Muscle of arm (tissue), 12 donors: ENCODE data around the gene MMP28. TPM values are rescaled to one million over a fixed set of nuclear protein-coding genes. Genes with fewer than 3 reads are reported as not detected.
A peak's percentile ranks its signal among the peaks of the same experiment; 100 is the strongest.

ENCODE experiments used
- DNase-seq: peaks from one replicate; pipeline ENCODE4 v3.0.0-alpha.2; 2013
- polyA plus RNA-seq, 12 donors: library from polyadenylated mRNA; unstranded; fragments of 120-200 nt; gene quantifications; one replicate each; pipeline ENCODE4 v1.2.1, GENCODE V29; 2013; ENCODE audit not compliant: insufficient read length in 12 of 12

Gene MMP28
- polyA plus RNA-seq, 12 donors: 2.2 to 14.3 (median 3.7) TPM; not detected in 1

DNA sequence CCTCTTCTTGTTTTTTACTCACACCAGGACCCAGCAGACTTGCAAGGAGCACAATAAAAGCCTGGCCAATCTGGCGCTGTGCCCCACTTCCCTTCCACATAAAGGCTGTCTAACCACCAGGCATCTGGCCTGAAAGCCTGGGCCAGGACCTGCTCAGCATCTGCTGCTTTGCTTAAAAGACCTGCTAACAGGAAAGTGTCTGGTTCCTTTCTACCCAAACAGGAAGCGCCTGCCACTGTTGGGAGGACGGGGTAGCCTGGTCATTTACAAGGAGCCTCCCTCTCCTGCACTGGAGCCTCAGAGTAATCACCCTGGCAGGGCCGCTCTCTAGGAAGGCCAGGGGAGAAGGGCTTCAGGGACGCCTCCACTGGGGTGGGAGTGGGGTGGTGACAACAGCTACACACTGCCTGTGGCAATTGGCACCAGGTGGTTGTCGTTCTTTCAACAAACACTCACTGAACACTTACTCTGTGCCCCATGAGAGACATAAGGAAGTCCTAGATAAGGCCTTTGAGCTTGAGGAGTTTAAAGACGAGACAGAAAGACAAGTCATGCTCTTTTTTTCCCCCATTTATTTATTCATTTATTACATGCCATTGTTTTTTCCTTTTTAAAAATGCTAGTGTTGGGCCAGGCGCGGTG lies 6.3 kb upstream of the MMP28 start:
- DNase-seq: peak; percentile 53

DNA sequence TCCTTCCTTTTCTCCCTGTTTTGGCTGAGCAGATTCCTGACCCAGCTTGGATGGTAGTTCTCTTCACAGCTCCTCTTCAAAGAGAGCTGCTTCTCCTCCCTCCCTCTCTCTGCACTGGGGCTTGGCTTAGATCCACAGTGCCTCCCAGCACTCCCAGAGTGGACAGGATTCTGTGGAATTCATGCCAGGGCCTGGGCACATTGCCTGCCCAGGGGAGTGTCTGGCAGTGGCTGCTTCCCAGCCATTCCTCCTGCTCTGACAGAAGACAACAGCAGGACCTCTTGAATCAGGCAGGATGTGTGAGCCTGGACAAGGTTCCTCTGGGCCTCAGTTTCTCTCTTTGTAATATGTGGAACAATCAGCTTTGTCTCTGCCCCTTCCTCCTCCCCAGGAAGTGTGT lies 4.5 kb upstream of the MMP28 start:
- DNase-seq: peak; percentile 56

DNA sequence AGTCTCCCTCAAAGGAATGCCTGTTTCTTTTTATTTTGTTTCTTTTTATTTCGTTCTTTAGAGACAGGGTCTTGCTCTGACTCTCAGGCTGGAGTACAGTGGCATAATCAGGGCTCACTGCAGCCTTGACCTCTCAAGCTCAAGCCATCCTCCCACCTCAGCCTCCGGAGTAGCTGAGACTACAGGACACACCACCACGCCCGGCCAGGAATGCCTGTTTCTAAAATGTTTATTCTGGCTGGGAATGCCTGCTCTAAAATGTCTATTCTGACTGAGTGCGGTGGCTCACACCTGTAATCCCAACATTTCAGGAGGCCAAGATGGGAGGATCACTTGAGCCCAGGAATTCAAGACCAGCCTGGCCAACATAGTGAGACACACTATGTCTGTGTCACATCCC lies 2.5 kb upstream of the MMP28 start:
- no peak for DNase-seq

DNA sequence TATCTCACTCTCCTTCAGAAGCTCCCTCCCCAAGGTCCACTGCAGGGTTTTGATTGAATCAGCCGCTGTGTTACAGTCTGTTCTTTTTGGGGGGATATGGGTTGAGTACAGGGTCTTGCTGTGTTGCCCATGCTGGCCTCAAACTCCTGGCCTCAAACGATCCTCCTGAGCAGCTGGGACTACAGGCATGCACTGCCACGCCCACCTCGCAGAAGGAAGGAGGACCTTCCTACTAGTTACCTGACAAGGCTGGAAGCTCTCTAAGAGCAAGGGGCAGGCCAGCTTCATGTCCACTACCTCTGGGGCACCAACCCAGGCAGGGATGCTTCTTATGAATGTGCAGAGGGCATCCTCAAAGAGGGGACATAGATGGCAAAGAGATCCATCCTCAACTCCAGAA lies 1.9 kb upstream of the MMP28 start:
- no peak for DNase-seq

DNA sequence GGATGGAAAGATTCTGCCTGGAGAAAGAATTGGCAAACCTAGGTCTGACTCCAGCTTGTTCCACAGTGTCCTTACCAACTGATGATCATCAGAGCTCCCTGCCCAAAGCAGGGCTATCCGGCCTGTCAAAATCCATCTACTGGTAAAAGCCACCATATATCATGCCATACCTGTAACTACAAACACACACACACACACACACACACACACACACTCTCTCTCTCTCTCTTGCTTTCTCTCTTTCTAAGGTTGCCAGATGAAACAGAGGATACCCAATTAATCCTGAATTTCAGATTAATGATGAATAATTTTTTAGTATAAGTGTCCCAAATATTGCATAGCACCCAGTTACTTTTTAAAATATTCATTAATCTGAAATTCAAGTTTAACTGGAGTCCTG lies 1.5 kb upstream of the MMP28 start:
- DNase-seq: no peak

DNA sequence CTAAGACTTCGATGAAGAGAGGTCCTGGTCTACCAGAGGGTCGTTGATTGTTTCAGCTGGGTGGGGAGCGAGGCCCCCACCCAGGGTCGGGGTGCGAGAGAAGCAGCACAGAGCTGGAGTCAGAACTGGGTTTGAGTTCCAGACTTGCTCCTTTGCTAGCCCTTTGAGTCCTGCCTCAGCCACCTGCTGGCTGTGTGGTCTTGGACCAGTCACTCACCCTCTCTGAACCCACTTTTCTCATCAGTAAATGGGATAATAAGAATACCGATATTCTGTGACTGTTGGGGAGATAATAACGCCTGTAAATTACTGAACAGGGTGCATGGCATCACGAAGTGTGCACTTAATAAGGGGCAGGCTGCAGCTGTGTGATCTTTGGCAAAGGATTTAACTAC lies 427 bp upstream of the MMP28 start:
- no peak for DNase-seq

DNA sequence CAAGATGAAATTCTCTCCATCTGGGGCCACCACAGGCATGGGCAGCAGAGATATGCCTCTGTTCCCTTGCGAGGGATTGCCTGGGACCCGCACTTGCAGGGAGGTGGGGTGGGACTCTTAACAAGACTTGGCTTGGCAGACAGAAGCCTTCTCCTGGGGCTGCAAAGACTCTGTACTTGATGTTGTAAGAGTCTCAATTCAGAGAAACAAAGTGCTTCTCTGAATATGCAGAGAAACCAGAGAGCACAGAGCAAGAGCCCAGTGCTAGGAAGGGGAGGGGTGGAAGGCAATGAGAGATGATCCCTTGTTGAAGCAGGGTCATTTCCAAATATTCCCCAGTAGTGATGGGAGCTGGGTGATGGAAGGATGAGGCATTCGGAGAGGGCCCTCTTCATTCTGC lies 2.2 kb downstream of the MMP28 start:
- DNase-seq: no peak

DNA sequence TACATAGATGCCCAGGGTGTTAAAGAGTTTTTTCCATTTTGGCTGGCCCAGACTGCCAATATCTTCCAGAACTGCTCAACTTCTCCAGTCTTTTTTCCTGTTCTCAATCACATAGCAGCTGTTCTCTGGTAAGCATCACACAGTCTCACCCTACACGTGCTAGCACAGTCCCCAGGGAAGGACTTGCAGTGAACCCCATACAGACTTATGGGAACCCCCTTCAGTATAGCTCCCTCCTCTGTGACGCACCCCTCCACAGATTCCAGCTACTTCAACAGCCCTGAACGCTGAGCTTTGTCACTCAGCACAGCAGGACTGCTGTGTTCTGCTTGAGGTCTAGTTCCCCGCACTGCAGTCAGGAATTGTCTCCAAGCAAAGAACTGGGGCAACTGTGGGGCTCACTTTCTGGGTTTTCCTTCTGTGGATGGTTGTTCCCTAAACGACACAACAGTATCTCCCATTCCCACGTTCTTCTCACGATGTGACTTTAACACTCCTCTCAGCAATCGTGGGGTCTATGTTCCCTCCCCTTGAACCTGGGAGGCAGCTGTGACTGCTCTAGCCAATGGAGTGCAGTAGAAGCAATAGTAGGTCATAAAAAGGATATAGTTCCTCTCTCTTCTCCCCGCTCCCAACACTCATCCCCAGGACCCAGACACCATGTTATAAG lies 3.6 kb downstream of the MMP28 start:
- no peak for DNase-seq

DNA sequence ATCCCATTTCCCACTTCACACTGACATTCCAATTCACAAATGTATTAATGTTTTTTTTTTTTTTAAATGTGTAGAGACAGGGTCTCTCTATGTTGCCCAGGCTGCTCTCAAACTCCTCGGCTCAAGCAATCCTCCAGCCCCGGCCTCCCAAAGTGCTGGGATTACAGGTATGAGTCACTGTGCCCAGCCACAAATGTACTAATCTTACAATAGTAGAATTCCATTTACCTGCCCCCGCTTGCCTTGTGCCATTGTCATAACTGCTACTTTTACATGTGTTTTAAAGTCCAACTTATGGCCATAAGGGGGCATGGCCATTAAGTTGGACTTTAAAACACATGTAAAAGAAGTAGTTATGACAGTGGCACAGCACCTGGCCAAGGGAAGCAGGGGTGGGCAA lies 4.6 kb downstream of the MMP28 start:
- no peak for DNase-seq

DNA sequence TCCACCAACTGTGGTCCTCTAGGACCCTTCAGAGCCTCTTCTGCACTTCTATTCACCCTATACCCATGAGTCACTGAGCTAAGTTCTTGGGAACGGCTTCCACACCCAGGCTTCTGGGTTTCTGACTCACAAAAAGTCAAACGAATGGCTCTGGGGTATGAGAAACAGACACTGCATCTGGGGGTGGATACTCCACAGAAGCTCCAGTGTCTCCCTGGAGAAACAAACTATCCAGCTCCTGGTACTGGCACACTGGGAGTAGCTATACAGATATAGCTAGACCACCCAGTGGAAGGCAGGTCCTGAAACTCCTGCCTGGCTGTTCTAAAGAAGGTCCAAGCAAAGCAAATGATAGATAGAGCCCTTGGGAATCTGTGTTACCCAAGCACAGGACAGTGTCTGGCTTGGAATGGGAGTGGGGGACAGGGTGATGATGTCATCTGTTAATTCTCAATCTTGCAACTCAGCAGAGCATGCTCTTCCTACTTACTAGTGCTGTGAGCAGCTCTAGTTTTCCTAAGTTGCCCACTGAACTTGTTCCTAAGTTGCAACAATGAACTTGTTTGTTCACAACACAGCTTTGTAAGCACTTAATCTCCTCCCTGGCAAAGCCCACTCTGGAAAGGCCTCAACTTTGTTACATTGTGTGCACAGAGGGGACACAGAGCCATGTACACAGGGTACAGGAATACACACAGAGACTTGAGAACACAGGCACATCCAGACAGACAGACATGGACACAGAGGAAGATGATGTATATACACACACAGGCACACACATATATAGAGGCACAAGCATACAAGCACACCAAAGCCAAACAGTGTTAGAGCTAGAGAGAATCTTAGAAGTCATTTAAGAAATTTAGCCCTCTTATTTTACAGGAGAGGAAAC lies 6.7 kb downstream of the MMP28 start:
- DNase-seq: no peak

DNA sequence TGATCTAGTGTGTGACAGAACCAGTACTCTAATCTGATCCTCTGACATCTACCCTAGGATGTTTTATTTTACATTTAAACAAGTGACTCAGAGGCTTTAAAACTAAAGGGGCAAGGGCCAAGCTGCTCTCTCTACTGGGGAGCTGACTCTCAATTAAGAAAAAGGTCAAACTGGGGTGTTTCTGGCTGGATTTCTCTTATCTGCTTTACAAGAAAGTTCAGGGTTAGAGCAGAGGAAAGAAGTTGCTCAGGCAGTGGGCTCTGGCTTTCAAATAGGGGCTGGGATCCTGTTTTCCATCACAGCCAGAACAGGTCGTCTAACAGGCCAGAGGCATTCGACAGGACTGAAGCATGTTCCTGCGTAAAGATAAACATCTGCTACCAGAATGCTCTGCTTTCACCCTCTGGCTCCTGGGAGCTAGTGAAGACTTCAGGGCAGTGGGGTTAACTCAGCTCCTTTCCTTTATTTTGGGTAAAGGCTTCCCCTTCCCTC lies 8.5 kb downstream of the MMP28 start:
- DNase-seq: no peak

DNA sequence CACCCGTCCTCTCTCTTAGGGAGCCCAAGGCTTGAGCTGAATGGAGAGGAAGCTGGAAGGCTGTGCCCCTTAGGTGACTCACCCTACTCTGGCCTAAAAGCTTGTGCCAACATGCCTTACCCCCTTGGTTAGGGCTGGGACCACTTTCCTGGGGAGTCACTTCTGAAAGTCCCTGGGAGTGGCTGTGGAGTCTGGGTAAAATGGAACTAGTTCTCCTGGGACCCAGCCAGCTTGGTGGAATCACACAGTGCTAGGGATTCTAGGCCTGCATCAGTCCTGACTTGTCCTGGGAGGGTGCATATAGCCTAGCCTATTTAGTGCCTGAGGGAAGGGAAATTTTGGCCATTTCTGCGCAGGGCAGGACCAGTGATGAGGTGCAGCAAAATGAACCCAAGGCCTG lies 10.5 kb downstream of the MMP28 start:
- DNase-seq: no peak

DNA sequence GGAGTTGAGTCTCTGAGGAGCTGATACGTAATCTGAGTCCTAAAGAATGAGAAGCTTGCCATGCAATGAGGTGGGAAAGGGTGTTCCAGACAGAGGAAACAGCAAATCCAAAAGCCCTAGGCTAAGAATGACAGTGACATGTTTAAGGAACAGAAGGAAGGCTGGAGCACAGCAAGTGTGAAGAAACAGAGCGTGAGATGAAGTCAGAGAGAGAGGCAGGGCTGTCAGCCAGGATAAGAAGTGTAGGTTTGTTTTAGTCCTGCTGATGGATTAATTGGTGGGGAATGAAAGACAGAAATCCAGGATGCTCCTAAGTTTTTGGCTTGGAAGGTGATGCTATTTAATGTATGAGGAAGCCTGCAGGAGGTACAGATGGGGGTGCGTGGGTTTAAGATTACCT lies 14.5 kb downstream of the MMP28 start:
- no peak for DNase-seq

DNA sequence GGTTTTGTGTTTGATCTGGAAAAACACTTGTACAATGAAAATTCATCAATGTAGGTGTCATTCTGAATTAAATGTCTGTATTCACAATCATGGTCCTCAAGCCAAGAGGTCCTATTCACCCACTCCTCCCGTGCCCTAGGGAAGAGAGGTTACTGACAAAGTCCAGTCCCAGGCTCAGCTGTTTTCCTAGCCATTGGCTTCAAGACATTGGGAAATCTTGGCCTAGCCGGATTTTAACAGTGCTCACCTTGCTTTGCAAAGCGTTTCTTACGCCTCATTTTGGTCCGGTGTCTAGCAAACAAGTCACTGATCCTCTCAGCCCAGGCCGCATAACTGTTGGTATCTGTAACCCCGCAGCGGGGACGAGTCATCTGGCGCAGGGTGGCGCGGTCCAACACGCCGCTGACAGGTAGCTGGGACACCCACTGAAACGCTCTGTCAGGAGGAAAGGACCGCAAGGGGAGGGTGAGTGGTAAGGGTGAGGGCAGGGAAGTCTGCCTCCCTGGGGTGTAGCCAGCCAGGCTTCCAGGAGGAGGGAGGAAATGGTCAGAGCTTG lies 16.7 kb downstream of the MMP28 start:
- DNase-seq: no peak

DNA sequence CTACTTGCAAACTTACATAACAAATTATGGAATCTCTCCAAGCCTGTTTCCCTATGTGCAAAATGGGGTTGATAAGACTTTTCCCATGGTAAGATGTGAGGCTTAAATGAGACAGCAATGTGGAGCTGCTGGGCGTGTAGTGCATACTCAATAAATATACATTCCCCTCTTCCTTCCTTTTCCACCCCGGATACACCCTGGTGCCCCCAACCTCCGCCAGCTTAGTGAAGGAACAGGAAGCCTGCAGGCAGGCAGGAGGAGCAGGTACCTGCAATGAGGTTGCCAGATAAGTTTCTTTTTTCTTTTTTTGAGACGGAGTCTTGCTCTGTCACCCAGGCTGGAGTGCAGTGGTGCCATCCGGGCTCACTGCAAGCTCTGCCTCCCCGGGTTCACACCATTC lies 19.9 kb downstream of the MMP28 start:
- no peak for DNase-seq

DNA sequence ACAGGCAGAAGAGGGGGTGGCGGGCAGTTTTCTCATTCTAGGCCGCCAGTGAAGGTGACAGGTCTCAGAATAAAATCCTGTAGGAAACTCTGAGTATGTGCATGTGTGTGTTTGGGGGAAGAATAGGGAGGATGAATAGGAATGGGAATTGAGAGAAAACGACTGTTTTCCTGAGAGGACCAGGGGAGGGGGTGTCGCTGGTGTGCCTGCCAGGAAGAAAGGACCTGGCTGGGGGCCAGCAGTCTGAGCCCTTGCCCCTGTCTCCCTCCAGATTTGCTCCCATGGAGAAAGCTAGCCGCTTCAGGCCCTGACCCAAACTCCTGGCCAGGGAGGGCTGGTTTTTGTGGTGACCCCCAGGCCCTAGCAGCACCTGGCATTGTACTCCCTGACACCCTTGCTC lies 20.4 kb downstream of the MMP28 start:
- no peak for DNase-seq

DNA sequence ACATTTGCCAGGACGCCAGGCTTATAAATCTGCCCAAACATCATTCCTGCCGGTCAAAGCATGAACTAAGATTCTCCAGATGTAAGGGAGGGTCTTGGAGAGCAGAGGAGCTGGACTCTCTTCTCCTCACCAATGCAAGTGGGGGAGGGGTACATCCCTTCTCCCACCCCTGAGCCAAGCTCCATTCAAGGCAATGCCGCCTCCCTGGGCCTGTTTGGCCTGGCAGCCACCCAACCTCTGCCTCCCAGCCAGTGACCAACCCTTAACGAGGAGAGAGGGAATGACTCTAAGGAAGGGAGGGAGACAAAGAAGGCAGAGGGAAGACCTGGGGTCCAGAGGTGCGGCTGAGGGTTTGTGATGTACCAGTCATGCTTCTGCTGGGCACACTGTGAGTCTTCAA lies 20.9 kb downstream of the MMP28 start:
- no peak for DNase-seq

DNA sequence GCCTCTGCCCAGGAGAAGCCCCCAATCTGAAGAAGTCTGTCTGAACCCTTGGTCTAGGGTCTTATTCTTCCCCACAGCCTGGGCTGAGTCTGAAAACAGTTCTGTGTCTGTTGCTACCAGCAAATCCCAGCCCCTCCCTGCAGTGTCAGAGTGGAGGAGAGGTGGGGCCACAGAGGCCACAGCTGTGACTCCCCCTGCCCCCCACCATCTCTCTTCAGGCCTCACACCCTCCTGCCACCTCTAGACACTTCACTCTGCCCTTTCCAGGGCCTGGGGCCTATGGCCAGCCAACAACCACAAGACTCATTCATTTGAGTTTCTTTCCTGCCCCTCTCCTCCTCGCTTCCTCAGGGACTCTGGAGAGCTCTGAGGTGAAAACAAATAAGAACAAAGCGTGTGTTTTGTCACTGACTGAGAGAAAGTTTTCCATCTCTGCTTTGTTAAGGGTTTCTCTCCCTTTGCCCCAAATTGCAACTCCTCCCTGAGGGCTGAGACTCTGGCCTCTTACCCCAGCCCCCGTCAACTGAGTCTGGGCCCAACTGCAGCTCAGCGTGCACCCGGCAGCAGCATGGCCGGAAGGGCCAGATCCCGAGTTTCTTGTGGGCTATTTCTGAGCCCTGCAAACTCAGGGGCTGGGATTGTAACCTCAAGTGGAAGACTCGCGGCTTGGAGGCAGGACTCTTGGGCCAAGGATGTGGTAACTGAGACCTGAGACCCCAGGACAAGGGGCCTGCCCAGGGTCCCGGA lies 21.6 kb downstream of the MMP28 start:
- no peak for DNase-seq

DNA sequence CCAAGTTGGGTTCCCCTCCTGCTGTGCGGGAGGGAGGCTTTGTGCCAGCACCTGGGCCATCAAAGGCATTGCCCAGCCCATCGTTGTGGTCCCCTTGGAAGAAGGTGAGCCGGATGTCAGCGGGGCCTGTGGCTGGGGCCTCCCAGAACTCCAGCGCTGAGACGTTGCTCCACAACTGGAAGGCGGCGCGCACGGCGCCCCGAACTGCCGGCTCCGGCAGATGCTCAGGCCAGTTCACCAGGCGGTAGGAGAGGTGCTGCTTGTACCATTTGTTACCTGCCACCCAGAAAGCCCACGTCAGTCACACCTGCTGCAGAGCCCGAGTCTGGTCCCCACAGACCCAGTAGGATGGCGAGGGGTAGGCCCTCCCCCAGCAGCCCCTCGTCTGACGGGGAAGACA lies 22.3 kb downstream of the MMP28 start:
- no peak for DNase-seq

DNA sequence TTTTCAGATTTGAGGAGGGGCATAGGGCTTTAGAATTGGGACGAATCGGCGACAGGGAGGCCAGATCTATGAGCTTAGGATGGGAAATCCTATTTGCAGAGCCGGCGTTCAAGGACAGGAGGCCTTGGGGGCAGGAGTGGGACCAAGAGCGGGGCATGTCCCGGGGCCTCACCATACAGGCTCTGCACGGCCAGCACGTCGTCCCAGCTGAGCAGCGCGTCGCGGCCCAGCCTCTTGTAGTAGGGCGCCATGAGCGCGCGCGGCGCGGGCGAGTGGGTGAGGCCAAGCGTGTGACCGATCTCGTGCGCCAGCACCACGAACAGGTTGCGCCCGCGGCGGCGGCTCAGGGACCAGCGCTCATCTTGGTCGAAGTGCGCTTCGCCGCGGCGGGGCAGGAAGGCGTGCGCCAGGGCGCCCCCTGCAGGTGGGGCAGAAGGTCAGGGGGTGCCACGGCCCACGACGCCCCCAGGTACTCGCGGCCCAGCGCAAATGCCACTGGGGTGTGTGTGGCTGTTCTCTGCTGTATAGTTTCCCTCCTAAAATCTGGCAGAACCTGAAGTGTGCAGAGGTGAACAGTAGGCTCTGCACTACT lies 25.4 kb downstream of the MMP28 start:
- no peak for DNase-seq

DNA sequence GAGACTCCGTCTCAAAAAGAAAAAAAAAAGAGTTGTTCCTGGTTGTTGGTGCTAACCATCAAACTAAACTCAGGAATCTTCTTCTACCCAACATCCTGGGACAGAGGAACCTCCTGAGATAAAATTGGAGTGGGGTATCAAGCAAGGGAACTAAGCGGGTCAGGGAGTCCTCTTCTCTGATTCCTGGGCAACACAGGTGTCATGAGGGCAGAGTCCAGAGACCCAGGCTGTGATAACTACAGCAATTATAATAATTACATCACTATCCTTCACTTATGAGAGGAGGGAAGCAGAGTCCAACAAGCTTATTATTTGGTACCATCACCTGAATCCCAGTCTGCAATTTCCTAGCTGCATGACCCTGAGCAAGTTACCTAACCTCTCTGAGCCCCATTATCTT lies 26.6 kb downstream of the MMP28 start:
- no peak for DNase-seq
